Measurements from ENCODE around the gene BCAS1. TPM values are rescaled to one million over a fixed set of nuclear protein-coding genes. Genes with fewer than 3 reads are reported as not detected.

The BCAS1 gene
- total RNA-seq, 1 experiment from 2014 or later: 0.11 TPM

DNA sequence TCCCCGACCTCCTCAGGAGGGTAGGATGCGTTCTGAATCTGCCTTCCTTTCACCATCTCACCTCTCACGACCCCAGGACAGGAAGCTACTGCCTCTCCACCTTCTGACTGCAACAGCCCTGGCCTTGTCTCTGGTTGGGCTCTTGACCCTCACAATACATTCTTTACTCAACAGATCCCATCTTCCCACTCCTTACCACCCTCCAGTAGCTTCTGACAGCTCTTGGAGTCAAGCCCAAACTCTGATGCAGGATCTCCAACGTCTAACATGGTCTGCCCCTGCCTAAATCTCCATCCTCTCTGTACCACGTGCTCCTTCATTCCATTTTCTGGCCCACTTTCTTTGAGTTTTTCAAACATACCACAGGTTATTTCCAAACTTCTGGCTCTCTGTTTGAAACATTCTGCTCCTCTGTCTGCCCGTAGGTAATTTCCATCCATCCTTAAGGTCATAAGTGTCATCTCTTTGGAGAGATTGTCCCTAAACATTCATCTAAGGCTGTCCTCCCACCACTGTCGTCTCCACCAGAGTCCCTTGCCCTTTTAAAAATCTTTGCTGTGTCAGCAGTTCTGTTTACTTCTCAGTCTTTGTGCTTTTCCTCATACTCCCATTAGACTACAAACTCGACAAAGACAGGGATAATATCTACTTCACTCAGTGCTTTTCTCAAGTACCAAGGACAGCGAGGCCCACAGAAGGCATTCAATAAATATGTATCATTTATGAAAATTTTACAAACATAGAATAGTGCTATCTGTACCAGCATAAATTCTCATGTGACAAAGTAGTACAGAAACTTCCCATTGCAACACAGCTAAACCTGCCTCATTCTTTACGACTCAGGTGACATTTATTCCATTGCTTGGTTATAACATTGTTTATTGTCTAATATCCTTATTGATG, 73.6 kb downstream of the BCAS1 start:
- no peaks in the 10 kb centered on the region for H4K20me1 ChIP-seq (ENCODE audit: insufficient read depth, low read depth, low read length)

DNA sequence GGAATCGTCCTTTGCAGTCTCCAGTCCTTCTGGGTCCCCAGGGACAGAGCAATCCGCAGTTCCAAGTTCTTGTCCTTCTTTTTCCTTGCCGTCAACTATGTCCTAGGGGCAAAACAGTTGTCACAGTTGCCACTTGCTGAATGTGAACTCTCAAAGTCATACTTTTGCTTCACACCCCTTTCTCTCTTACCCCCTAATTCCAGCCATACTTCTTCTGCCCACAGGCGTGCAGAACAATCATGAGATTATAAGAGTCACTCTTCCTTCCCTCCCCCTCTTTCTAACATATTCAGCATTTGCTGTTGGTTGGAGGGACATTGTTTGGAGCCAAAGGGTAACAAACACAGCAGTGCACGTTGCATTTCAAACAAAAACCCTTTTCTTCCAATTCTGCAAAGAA, 74.4 kb downstream of the BCAS1 start:
- Histone ChIP-seq H3K36me3 (ENCODE audit: insufficient read depth, low read length) (no peaks in the 10 kb centered on the region), H3K4me3 (ENCODE audit: low read length) (no peak overlapping the region), H4K20me1 (ENCODE audit: insufficient read depth, low read depth, low read length) (no peaks in the 10 kb centered on the region), H3K4me2 (ENCODE audit: low read depth, low read length, poor library complexity, severe bottlenecking) (no peak overlapping the region), H3K79me2 (ENCODE audit: low read length) (no peaks in the 10 kb centered on the region), H3K4me1 (ENCODE audit: low read length) (no peaks in the 10 kb centered on the region), H3K9me2 (replicated peaks; ENCODE audit: insufficient read depth, low read length) (no peaks in the 10 kb centered on the region; the same call in 1 of the 2 replicates), H3K9me3 (ENCODE audit: low read length) (peaks cover 4% of the 10 kb centered on the region), H2AFZ (ENCODE audit: low read length) (no peak overlapping the region), H3K27me3 (ENCODE audit: low read length) (no peaks in the 10 kb centered on the region), H3K27ac (ENCODE audit: low read length) (no peak overlapping the region), H3K9ac (ENCODE audit: low read length) (no peak overlapping the region)
- no peak for DNase-seq

More for the DNA sequence above, 73.6 kb downstream of the BCAS1 start:
- Histone ChIP-seq H3K9me3 (ENCODE audit: low read length) (peaks cover 10% of the 10 kb centered on the region), H3K4me2 (ENCODE audit: low read depth, low read length, poor library complexity, severe bottlenecking) (no peak overlapping the region), H3K36me3 (ENCODE audit: insufficient read depth, low read length) (no peaks in the 10 kb centered on the region), H3K27ac (ENCODE audit: low read length) (no peak overlapping the region), H3K4me1 (ENCODE audit: low read length) (no peaks in the 10 kb centered on the region), H3K9me2 (replicated peaks; ENCODE audit: insufficient read depth, low read length) (no peaks in the 10 kb centered on the region; the same call in 1 of the 2 replicates), H3K27me3 (ENCODE audit: low read length) (no peaks in the 10 kb centered on the region), H3K9ac (ENCODE audit: low read length) (no peak overlapping the region), H3K79me2 (ENCODE audit: low read length) (no peaks in the 10 kb centered on the region), H3K4me3 (ENCODE audit: low read length) (no peak overlapping the region), H2AFZ (ENCODE audit: low read length) (no peak overlapping the region)
- DNase-seq: no peak

DNA sequence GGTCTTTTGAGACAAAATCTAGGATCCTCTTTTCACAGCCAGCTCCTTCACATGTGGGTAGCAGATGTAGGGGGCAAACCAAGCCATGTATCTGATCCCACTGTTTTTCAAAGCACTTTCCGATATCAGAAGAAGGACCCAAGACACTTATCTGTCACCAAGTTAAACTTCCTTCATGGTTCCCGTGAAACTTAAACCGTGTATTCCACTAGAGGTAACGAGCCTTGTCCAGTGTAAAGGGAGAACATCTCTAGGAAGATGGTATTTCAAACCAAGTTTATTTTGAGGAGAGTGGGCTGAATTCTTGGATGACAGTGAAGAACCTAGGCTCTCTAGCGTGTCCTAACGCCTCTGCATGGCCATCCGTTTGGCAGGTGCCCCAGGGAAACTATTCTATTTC, 76.3 kb downstream of the BCAS1 start:
- DNase-seq: no peak
- no peak overlapping the region for H3K9ac ChIP-seq (ENCODE audit: low read length)
- H3K27ac ChIP-seq (ENCODE audit: low read length): no peak overlapping the region
- H3K4me1 ChIP-seq (ENCODE audit: low read length): no peaks in the 10 kb centered on the region
- no peak overlapping the region for H3K4me3 ChIP-seq (ENCODE audit: low read length)
- H2AFZ ChIP-seq (ENCODE audit: low read length): no peak overlapping the region
- H3K9me3 ChIP-seq (ENCODE audit: low read length): no peaks in the 10 kb centered on the region; the same call in 1 of the 2 replicates
- no peaks in the 10 kb centered on the region for H3K79me2 ChIP-seq (ENCODE audit: low read length)
- H3K36me3 ChIP-seq (ENCODE audit: insufficient read depth, low read length): no peaks in the 10 kb centered on the region
- no peaks in the 10 kb centered on the region for H3K27me3 ChIP-seq (ENCODE audit: low read length)
- no peaks in the 10 kb centered on the region for H4K20me1 ChIP-seq (ENCODE audit: insufficient read depth, low read depth, low read length)
- H3K4me2 ChIP-seq (ENCODE audit: low read depth, low read length, poor library complexity, severe bottlenecking): no peak overlapping the region
- H3K9me2 ChIP-seq (replicated peaks; ENCODE audit: insufficient read depth, low read length): no peaks in the 10 kb centered on the region

- Histone ChIP-seq H3K4me2 (ENCODE audit: low read depth, low read length, poor library complexity, severe bottlenecking) (no peak overlapping the region), H4K20me1 (ENCODE audit: insufficient read depth, low read depth, low read length) (no peaks in the 10 kb centered on the region), H3K9me2 (replicated peaks; ENCODE audit: insufficient read depth, low read length) (no peaks in the 10 kb centered on the region), H3K79me2 (ENCODE audit: low read length) (no peaks in the 10 kb centered on the region), H3K27ac (ENCODE audit: low read length) (no peak overlapping the region), H3K4me1 (ENCODE audit: low read length) (no peaks in the 10 kb centered on the region), H3K4me3 (ENCODE audit: low read length) (no peak overlapping the region), H3K27me3 (ENCODE audit: low read length) (no peaks in the 10 kb centered on the region), H3K36me3 (ENCODE audit: insufficient read depth, low read length) (no peaks in the 10 kb centered on the region), H3K9me3 (ENCODE audit: low read length) (no peaks in the 10 kb centered on the region), H3K9ac (ENCODE audit: low read length) (no peak overlapping the region), H2AFZ (ENCODE audit: low read length) (no peak overlapping the region)
- no peak for DNase-seq
These were observed 77.1 kb downstream of the BCAS1 start for GRCh38 chr20:53993310-53993709.

DNA sequence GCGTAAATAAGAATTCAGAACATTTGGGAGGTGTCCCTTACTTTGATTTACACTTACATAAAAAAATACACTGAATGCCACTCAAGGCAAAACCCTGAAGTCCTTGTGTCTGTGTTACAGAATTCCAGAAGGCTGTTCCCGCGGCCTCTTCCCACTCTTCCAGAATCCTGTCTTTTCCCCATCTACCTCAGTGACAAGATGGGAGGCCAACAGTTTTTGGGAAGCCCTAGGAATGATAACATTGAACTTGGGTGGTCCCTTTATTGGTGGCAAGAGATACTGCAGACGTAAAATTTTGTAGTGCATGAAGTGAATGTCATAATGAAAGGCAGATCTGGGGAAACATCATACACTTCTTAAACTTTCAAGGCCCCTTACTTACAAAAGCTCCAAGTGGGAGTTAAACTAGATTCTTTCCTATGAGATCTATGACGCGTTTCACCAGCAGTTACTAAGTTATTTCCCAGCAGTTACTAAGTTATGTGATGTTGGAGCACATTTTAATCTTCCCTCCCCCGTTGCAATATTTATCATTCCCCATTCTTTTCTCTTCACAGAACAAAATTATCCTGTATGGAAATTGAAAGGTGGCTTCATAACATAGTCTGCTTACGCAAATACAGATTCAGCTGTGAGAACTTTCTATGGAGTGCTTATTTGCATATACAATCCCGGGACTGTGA, 79.5 kb downstream of the BCAS1 start:
- H4K20me1 ChIP-seq (ENCODE audit: insufficient read depth, low read depth, low read length): no peaks in the 10 kb centered on the region

GRCh38 chr20:53990003-53990402, 80.4 kb downstream of the BCAS1 start:
- no peak overlapping the region for H3K27ac ChIP-seq (ENCODE audit: low read length)
- H3K9me2 ChIP-seq (replicated peaks; ENCODE audit: insufficient read depth, low read length): no peaks in the 10 kb centered on the region
- no peak overlapping the region for H3K4me2 ChIP-seq (ENCODE audit: low read depth, low read length, poor library complexity, severe bottlenecking)
- H3K27me3 ChIP-seq (ENCODE audit: low read length): no peaks in the 10 kb centered on the region
- H3K9me3 ChIP-seq (ENCODE audit: low read length): no peaks in the 10 kb centered on the region
- no peak overlapping the region for H2AFZ ChIP-seq (ENCODE audit: low read length)
- H3K4me1 ChIP-seq (ENCODE audit: low read length): no peaks in the 10 kb centered on the region
- no peak overlapping the region for H3K4me3 ChIP-seq (ENCODE audit: low read length)
- DNase-seq: no peak
- no peaks in the 10 kb centered on the region for H3K79me2 ChIP-seq (ENCODE audit: low read length)
- no peaks in the 10 kb centered on the region for H4K20me1 ChIP-seq (ENCODE audit: insufficient read depth, low read depth, low read length)
- H3K9ac ChIP-seq (ENCODE audit: low read length): no peak overlapping the region
- no peaks in the 10 kb centered on the region for H3K36me3 ChIP-seq (ENCODE audit: insufficient read depth, low read length)

More for the DNA sequence above, 79.5 kb downstream of the BCAS1 start:
- no peaks in the 10 kb centered on the region for H3K27me3 ChIP-seq (ENCODE audit: low read length)
- no peak overlapping the region for H3K4me2 ChIP-seq (ENCODE audit: low read depth, low read length, poor library complexity, severe bottlenecking)
- H2AFZ ChIP-seq (ENCODE audit: low read length): no peak overlapping the region
- H3K9ac ChIP-seq (ENCODE audit: low read length): no peak overlapping the region
- no peak overlapping the region for H3K4me3 ChIP-seq (ENCODE audit: low read length)
- no peak overlapping the region for H3K27ac ChIP-seq (ENCODE audit: low read length)
- H3K4me1 ChIP-seq (ENCODE audit: low read length): no peaks in the 10 kb centered on the region
- no peaks in the 10 kb centered on the region for H3K9me3 ChIP-seq (ENCODE audit: low read length)
- no peak for DNase-seq
- H3K79me2 ChIP-seq (ENCODE audit: low read length): no peaks in the 10 kb centered on the region
- no peaks in the 10 kb centered on the region for H3K36me3 ChIP-seq (ENCODE audit: insufficient read depth, low read length)
- H3K9me2 ChIP-seq (replicated peaks; ENCODE audit: insufficient read depth, low read length): no peaks in the 10 kb centered on the region

DNA sequence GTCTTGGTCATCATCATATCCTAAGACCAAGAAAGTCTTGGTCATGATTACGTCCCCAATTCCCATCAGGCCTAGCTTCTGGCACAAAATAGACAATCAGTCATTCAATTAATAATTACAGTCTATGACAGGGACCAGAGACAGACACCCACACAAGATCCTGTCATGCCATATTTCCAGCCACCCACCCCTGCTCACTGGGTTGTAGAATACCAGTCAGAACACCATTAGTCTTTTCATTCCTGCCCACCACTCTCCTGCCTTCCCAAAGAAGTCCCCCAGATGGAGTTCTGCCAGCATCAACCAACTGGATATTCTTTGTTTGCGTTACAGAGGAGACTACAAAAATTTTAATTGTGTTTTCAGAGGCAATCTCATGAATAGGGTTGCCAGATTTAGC, 81.0 kb downstream of the BCAS1 start:
- H2AFZ ChIP-seq (ENCODE audit: low read length): no peak overlapping the region
- H3K79me2 ChIP-seq (ENCODE audit: low read length): no peaks in the 10 kb centered on the region
- H4K20me1 ChIP-seq (ENCODE audit: insufficient read depth, low read depth, low read length): no peaks in the 10 kb centered on the region
- DNase-seq: no peak
- H3K27ac ChIP-seq (ENCODE audit: low read length): no peak overlapping the region
- no peaks in the 10 kb centered on the region for H3K36me3 ChIP-seq (ENCODE audit: insufficient read depth, low read length)
- no peaks in the 10 kb centered on the region for H3K9me3 ChIP-seq (ENCODE audit: low read length)
- H3K27me3 ChIP-seq (ENCODE audit: low read length): no peaks in the 10 kb centered on the region
- no peak overlapping the region for H3K4me3 ChIP-seq (ENCODE audit: low read length)
- H3K4me2 ChIP-seq (ENCODE audit: low read depth, low read length, poor library complexity, severe bottlenecking): no peak overlapping the region
- no peaks in the 10 kb centered on the region for H3K9me2 ChIP-seq (replicated peaks; ENCODE audit: insufficient read depth, low read length)
- no peak overlapping the region for H3K9ac ChIP-seq (ENCODE audit: low read length)
- no peaks in the 10 kb centered on the region for H3K4me1 ChIP-seq (ENCODE audit: low read length)

DNA sequence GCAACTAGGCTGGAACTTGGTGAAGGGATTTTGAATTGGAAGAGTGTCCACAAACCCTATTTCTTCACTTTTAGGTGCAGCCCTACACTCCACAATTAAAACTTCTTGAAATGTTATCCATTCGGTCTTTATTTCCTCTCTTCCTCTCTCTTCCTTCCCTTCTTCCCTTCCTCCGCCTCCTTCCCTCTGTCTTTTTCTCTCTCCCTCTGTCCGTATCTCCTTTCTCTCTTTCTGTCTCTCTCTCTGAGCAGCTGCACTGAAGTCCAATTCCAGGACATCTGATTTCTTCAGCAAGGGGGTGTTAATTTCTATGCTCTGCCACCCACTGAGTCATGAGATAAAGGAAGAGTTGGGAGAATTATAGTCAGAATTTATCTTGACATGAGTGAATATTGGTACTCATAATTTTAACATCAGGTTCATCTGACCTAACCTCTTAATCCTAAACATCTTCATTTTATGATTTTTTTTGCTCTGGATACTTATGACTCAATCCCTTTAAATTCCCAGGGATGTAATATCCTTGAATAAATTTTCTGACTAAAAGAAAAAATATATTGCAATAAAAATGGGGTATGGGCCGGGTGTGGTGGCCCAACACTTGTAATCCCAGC, 84.2 kb downstream of the BCAS1 start:
- Histone ChIP-seq H3K4me2 (ENCODE audit: low read depth, low read length, poor library complexity, severe bottlenecking) (no peak overlapping the region), H3K4me3 (ENCODE audit: low read length) (no peak overlapping the region), H3K27ac (ENCODE audit: low read length) (no peak overlapping the region), H3K9ac (ENCODE audit: low read length) (no peak overlapping the region), H3K9me2 (replicated peaks; ENCODE audit: insufficient read depth, low read length) (no peaks in the 10 kb centered on the region), H3K27me3 (ENCODE audit: low read length) (no peaks in the 10 kb centered on the region), H3K4me1 (ENCODE audit: low read length) (no peaks in the 10 kb centered on the region), H2AFZ (ENCODE audit: low read length) (no peak overlapping the region), H3K9me3 (ENCODE audit: low read length) (no peaks in the 10 kb centered on the region), H3K79me2 (ENCODE audit: low read length) (no peaks in the 10 kb centered on the region), H4K20me1 (ENCODE audit: insufficient read depth, low read depth, low read length) (no peaks in the 10 kb centered on the region), H3K36me3 (ENCODE audit: insufficient read depth, low read length) (no peaks in the 10 kb centered on the region)
- DNase-seq: no peak

Data from Karpas-422 (cell line).